HCT116 (cell line): Measurements from ENCODE around the gene PDZD4. TPM values are rescaled to one million over a fixed set of nuclear protein-coding genes. Genes with fewer than 3 reads are reported as not detected.

Source experiments
- ATAC-seq: fragments of 200-7000 bp; cut with Tn5 transposase; 2 replicates; pipeline ENCODE4 v1.9.1; 2020; ENCODE audit warnings: mild to moderate bottlenecking, moderate library complexity
- BruUV-seq: library from RNA; stranded (reverse); fragments of 400-500 nt; replicated peaks from 2 replicates; lab custom pipeline; 2021; lab: Mats Ljungman, UMichigan
- CTCF ChIA-PET: fragments of 300-600 bp; sonication (Branson Sonifier 250); formaldehyde crosslinking; loops from one replicate; lab custom pipeline; 2021; ENCODE audit warnings: antibody characterized with exemption; lab: Charles Lee
- POLR2A ChIA-PET: fragments of 300-600, 350-600 bp; sonication (Branson Sonifier 250); formaldehyde crosslinking; loops from one replicate; lab custom pipeline; 2021; ENCODE audit warnings: antibody characterized with exemption; lab: Charles Lee
- RAD21 ChIA-PET, 2 experiments: fragments of 300-600 bp; sonication (Branson Sonifier 250); formaldehyde crosslinking; loops; one replicate each; lab custom pipeline; 2023; ENCODE audit warnings: low total read pairs in 2 of 2; ENCODE audit not compliant: uncharacterized antibody in 2 of 2, unreplicated experiment in 2 of 2, low non-redundant PET in 1 of 2; lab: Charles Lee
- DNase-seq: peaks from one replicate; pipeline ENCODE4 v3.0.0-alpha.2; 2010; ENCODE audit warnings: low read depth, low spot score
- H2AFZ ChIP-seq: fragments of 200-600 bp; shearing (Covaris generic), sonication (generic); 2 replicates; pipeline ENCODE4 v1.6.1; 2017; ENCODE audit warnings: low read depth, mixed run types, mixed read lengths, antibody characterized with exemption, low read length; ENCODE audit not compliant: poor library complexity, severe bottlenecking
- H3K27ac ChIP-seq: 2 replicates; pipeline ENCODE4 v1.5.1; 2012; ENCODE audit warnings: low read depth, low read length
- H3K27me3 ChIP-seq: fragments of 200-600 bp; sonication (generic); 2 replicates; pipeline ENCODE4 v1.6.1; 2016; ENCODE audit warnings: mixed run types, low read length, mixed read lengths; ENCODE audit not compliant: insufficient read depth
- H3K36me3 ChIP-seq, 2 experiments: fragments of 200-500 bp in 1 of 2; fragments of 200-600 bp in 1 of 2; sonication (Bioruptor generic) in 1 of 2; sonication (generic) in 1 of 2; 2 replicates each; pipeline versions ENCODE4 v1.5.1 to v1.6.1; 2014 to 2016; ENCODE audit warnings: low read length in 2 of 2, inconsistent platforms in 1 of 2, mixed read lengths in 1 of 2, mixed run types in 1 of 2; ENCODE audit not compliant: insufficient read depth in 2 of 2, control insufficient read depth in 1 of 2
- H3K4me1 ChIP-seq, 2 experiments: fragments of 200-600 bp in 1 of 2; sonication (generic) in 1 of 2; 2 replicates each; pipeline versions ENCODE4 v1.5.1 to v1.6.1; 2012 to 2017; ENCODE audit warnings: low read length in 2 of 2, inconsistent platforms in 1 of 2, mild to moderate bottlenecking in 1 of 2, mixed read lengths in 1 of 2, mixed run types in 1 of 2, moderate library complexity in 1 of 2; ENCODE audit not compliant: insufficient read depth in 2 of 2, control insufficient read depth in 1 of 2
- H3K4me2 ChIP-seq: fragments of 200-600 bp; sonication (generic); 2 replicates; pipeline ENCODE4 v1.6.1; 2017; ENCODE audit warnings: mixed run types, low read length, mixed read lengths
- H3K4me3 ChIP-seq, 2 experiments: fragments of 200-600 bp in 1 of 2; sonication (generic) in 1 of 2; replicated peaks in 1 of 2; 2 replicates each; pipeline ENCODE4 v1.5.1; 2011 to 2016; ENCODE audit warnings: low read length in 2 of 2, control low read depth in 1 of 2, low read depth in 1 of 2, mild to moderate bottlenecking in 1 of 2, mixed read lengths in 1 of 2, mixed run types in 1 of 2
- H3K79me2 ChIP-seq: fragments of 200-600 bp; sonication (generic); 2 replicates; pipeline ENCODE4 v1.6.1; 2017; ENCODE audit warnings: mild to moderate bottlenecking, mixed run types, low read length, moderate library complexity, mixed read lengths; ENCODE audit not compliant: insufficient read depth
- H3K9ac ChIP-seq: fragments of 200-600 bp; sonication (generic); 2 replicates; pipeline ENCODE4 v1.6.1; 2016; ENCODE audit warnings: low read length, mixed read lengths
- H3K9me2 ChIP-seq: fragments of 200-600 bp; sonication (generic), shearing (Covaris generic); 2 replicates; pipeline ENCODE4 v1.6.1; 2017; ENCODE audit warnings: mixed run types, mild to moderate bottlenecking, moderate library complexity; ENCODE audit not compliant: insufficient read depth
- H3K9me3 ChIP-seq, 2 experiments: fragments of 200-500 bp in 1 of 2; fragments of 200-600 bp in 1 of 2; sonication (Bioruptor generic) in 1 of 2; sonication (generic) in 1 of 2; 2 replicates each; pipeline ENCODE4 v1.6.1; 2014 to 2017; ENCODE audit warnings: low read length in 2 of 2, mixed read lengths in 2 of 2, inconsistent platforms in 1 of 2, low read depth in 1 of 2, mild to moderate bottlenecking in 1 of 2, mixed run types in 1 of 2, moderate library complexity in 1 of 2; ENCODE audit not compliant: control insufficient read depth in 1 of 2, insufficient read depth in 1 of 2
- H4K20me1 ChIP-seq: fragments of 200-600 bp; sonication (generic), shearing (Covaris generic); 2 replicates; pipeline ENCODE4 v1.6.1; 2017; ENCODE audit warnings: mixed run types, mild to moderate bottlenecking, moderate library complexity; ENCODE audit not compliant: insufficient read depth
- CBX3 ChIP-seq: IDR thresholded peaks from 2 replicates; pipeline ENCODE4 v1.6.1; 2012; ENCODE audit warnings: low read depth
- CTCF ChIP-seq, 3 experiments: fragments of 200-600 bp in 1 of 3; sonication (generic) in 1 of 3; IDR thresholded peaks in 2 of 3; conservative IDR thresholded peaks in 1 of 3; 2 replicates each; pipeline ENCODE4 v1.5.1; 2012 to 2017; ENCODE audit warnings: low read depth in 2 of 3, low read length in 2 of 3, antibody characterized with exemption in 1 of 3, borderline replicate concordance in 1 of 3, control low read depth in 1 of 3, mild to moderate bottlenecking in 1 of 3, mixed read lengths in 1 of 3, mixed run types in 1 of 3, moderate library complexity in 1 of 3; ENCODE audit not compliant: insufficient read depth in 1 of 3
- EZH2phosphoT487 ChIP-seq: fragments of 200-600 bp; IDR thresholded peaks from 2 replicates; pipeline ENCODE4 v1.6.1; 2018; ENCODE audit warnings: antibody characterized with exemption, borderline replicate concordance
- FOSL1 ChIP-seq: IDR thresholded peaks from 2 replicates; pipeline ENCODE4 v1.6.1; 2012; ENCODE audit warnings: low read depth
- MAX ChIP-seq: IDR thresholded peaks from 2 replicates; pipeline ENCODE4 v1.6.1; 2012
- POLR2A ChIP-seq: IDR thresholded peaks from 2 replicates; pipeline ENCODE4 v1.7.0; 2011; ENCODE audit warnings: borderline replicate concordance; ENCODE audit not compliant: insufficient read depth, insufficient read length; ENCODE audit errors: extremely low read depth
- RAD21 ChIP-seq: IDR thresholded peaks from 2 replicates; pipeline ENCODE4 v1.6.1; 2012; ENCODE audit warnings: low read depth, mild to moderate bottlenecking
- REST ChIP-seq: IDR thresholded peaks from 2 replicates; pipeline ENCODE4 v1.6.1; 2012; ENCODE audit warnings: low read depth
- SIN3A ChIP-seq: IDR thresholded peaks from 2 replicates; pipeline ENCODE4 v1.6.1; 2012; ENCODE audit warnings: low read depth
- SP1 ChIP-seq: IDR thresholded peaks from 2 replicates; pipeline ENCODE4 v1.6.1; 2012; ENCODE audit warnings: low read depth
- SRF ChIP-seq: IDR thresholded peaks from 2 replicates; pipeline ENCODE4 v1.6.1; 2012; ENCODE audit warnings: low read depth
- TCF7L2 ChIP-seq: IDR thresholded peaks from 2 replicates; pipeline ENCODE4 v1.7.0; 2011; ENCODE audit warnings: borderline replicate concordance, inconsistent platforms; ENCODE audit not compliant: insufficient read depth, insufficient read length; ENCODE audit errors: extremely low read depth
- ZFX ChIP-seq: fragments of 450-650 bp; IDR thresholded peaks from 2 replicates; pipeline ENCODE4 v1.6.1; 2017
- ZNF274 ChIP-seq: fragments of 200-500 bp; sonication (Bioruptor generic); IDR thresholded peaks from 2 replicates; pipeline ENCODE4 v1.6.1; 2014; ENCODE audit warnings: mild to moderate bottlenecking, low read depth, low read length, inconsistent platforms
- intact Hi-C: fragments of 100-400 bp; cut with micrococcal nuclease; formaldehyde crosslinking; loops from 2 replicates; pipeline ENCODE4 v1.10.0; 2022
- total RNA-seq: library from RNA; stranded (reverse); gene quantifications from one replicate; pipeline ENCODE4 v1.2.1, GENCODE V29; 2021; ENCODE audit not compliant: unreplicated experiment

The PDZD4 gene
- total RNA-seq, 1 experiment from 2014 or later, result 0.30 TPM

GRCh38 chrX:153807976-153808375 is 22.4 kb downstream of the PDZD4 start (continued):
- TF ChIP-seq CTCF (IDR thresholded peaks at IDR 0.05 in 2 of 3, conservative IDR thresholded peaks at IDR 0.05 in 1 of 3; ENCODE audit: borderline replicate concordance in 1 of 3, insufficient read depth in 1 of 3, low read depth in 2 of 3, low read length in 2 of 3), result no peak
- TF ChIP-seq ZNF274, result no peak
- no peak for TF ChIP-seq RAD21
- TF ChIP-seq SIN3A, result no peak
- TF ChIP-seq FOSL1, result no peak
- TF ChIP-seq CBX3, result no peak
- no peak for TF ChIP-seq ZFX

GRCh38 chrX:153806999-153807575 is 23.3 kb downstream of the PDZD4 start:
- POLR2A ChIA-PET, result no interaction called here
- no peaks in the 10 kb centered on the region for H3K36me3 ChIP-seq

More at GRCh38 chrX:153806999-153807575, 23.3 kb downstream of the PDZD4 start:
- CTCF ChIA-PET, result no interaction called here
- BruUV-seq, result no TSS peak
- Histone ChIP-seq H3K9me3 (no peaks in the 10 kb centered on the region), H3K9me2 (no peaks in the 10 kb centered on the region), H4K20me1 (no peaks in the 10 kb centered on the region), H3K79me2 (no peaks in the 10 kb centered on the region), H3K4me1 (no peaks in the 10 kb centered on the region), H3K27me3 (no peaks in the 10 kb centered on the region), H3K27ac (no peak overlapping the region), H3K4me3 (no peak overlapping the region), H3K9ac (no peak overlapping the region), H3K4me2 (no peak overlapping the region), H2AFZ (no peak overlapping the region)
- ATAC-seq (no peak), DNase-seq (no peak)
- RAD21 ChIA-PET, result no interaction called here
- intact Hi-C loops, result no loop called here
- TF ChIP-seq REST, result no peak
- no peak for TF ChIP-seq RAD21
- TF ChIP-seq EZH2phosphoT487, result no peak
- TF ChIP-seq FOSL1, result no peak
- no peak for TF ChIP-seq MAX
- no peak for TF ChIP-seq TCF7L2
- no peak for TF ChIP-seq POLR2A
- no peak for TF ChIP-seq SIN3A
- TF ChIP-seq SRF, result no peak
- no peak for TF ChIP-seq SP1
- TF ChIP-seq CBX3, result no peak
